ENCODE results near the gene EXD2.
"Not testable (repeated sequence)": the region's sequence is repeated elsewhere in the genome, so short reads cannot be mapped to it uniquely, and the experiment has no call there.

Gene EXD2

DNA sequence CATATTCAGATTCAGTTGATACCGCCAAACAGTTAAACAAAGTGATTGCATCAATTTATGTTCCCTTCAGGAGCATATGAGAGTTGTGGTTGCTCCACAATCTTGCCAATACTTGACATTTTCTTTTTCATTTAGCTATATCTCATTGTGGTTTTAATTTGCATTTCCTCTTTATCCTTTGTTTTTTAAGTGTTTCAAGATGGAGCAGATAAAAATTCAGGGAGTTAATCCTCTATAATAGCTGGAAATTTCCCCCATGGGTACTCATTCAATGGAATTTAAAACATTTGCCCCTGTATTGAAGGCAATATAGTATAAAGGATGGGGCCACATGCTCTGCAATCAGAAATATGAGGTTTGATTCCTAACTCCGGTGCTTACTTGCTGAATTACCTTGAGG is 1.1 kb upstream of the EXD2 start:
- DNase-seq (ENCODE audit: extremely low read depth in 1 of 2, low read depth in 1 of 2): no peak

- DNase-seq (ENCODE audit: extremely low read depth in 1 of 2, low read depth in 1 of 2): no peak
Observed at GRCh38 chr14:69193721-69194120, 2.4 kb downstream of the EXD2 start.

DNA sequence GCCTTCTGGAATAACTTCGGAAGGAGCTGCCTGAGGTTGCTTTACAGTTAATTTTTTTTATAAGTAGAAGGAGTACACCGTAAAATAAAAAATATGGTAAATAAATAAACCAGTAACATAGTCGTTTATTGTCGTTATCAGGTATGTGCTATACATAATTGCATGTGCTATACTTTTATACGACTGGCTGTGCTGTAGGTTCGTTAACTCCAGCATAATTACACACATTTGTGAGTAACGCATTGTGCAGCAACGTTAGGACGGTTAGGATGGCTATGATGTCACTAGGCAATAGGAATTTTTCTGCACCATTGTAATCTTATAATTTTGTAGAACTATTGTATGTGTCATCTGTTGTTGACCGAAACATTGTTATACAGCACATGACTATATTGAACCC is 8.5 kb downstream of the EXD2 start:
- no peak for DNase-seq (ENCODE audit: extremely low read depth in 1 of 2, low read depth in 1 of 2)

GRCh38 chr14:69204753-69205152 is 13.5 kb downstream of the EXD2 start:
- no peak for DNase-seq (ENCODE audit: extremely low read depth in 1 of 2, low read depth in 1 of 2)

DNA sequence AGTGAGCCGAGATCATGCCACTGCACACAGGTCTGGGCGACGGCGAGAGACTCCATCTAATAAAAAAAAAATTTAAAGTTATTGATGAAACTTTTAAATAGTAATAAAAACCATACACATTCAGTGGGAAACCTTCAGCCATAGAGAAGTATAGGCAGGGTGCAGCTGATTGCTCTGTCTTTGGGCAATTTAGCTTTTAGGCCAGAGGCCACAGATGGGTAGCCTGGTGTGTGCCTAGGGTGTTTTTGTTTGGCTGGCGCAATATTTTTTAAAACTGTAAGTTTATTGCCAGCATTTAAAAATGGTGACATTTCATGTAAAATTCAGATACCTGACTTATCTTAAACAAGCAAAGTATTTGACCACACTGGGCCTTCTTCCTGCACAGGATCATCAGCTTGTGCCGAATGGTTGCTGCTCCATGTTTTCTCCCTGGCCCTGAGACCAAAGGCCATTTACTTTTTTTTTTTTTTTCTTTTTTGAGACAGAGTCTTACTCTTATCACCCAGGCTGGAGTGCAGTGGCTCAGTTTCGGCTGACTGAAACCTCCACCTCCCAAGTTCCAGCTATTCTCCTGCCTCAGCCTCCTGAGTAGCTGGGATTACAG is 16.2 kb downstream of the EXD2 start:
- no peak for DNase-seq (ENCODE audit: extremely low read depth in 1 of 2, low read depth in 1 of 2)

DNA sequence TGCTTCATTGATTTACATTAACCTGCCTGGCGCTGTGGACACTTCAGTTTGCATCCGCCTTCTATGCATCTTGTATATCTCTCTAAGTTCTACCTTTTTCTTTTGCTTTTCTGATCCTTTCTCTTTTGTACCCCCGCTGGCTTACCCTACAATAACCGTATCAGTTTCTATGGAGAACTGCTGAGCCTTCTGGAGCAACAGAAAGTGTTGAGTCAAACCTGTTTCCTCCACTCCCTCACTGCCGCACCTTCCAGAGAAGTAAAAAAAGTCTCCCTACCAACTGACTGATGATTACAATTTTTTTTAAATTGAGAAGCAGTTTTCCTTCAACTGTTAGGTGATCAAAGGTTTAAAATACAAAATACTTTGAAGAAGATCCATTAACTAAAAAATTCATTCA is 17.4 kb downstream of the EXD2 start:
- no peak for DNase-seq (ENCODE audit: extremely low read depth in 1 of 2, low read depth in 1 of 2)

GRCh38 chr14:69214393-69214792 is 23.1 kb downstream of the EXD2 start:
- no peak for DNase-seq (ENCODE audit: extremely low read depth in 1 of 2, low read depth in 1 of 2)

- DNase-seq (ENCODE audit: extremely low read depth in 1 of 2, low read depth in 1 of 2): not testable (repeated sequence)
Observed at GRCh38 chr14:69217663-69218062, 26.4 kb downstream of the EXD2 start.

GRCh38 chr14:69224946-69225345 is 33.6 kb downstream of the EXD2 start:
- DNase-seq (ENCODE audit: extremely low read depth in 1 of 2, low read depth in 1 of 2): no peak

- DNase-seq (ENCODE audit: extremely low read depth in 1 of 2, low read depth in 1 of 2): no peak
Observed at GRCh38 chr14:69226178-69226577, 34.9 kb downstream of the EXD2 start.

DNA sequence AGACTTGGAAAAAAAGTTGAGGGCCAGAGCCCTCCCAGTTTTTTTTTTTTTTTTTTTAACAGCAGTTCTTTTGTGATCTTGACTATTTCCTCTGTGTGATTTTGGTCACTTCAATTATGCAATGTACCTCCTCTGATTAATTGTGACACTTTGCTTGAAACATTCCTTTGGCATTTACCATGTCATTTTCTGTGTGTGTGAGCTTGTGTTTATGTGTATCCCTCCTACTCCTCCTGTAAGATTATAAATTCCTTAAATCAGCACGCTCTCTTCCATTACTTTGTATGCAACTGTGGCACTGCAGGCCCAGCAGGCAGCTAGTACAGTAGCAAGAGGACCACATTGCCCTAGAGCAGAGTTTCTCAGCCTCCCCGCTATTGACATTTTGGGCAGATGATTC is 35.4 kb downstream of the EXD2 start:
- DNase-seq (ENCODE audit: extremely low read depth in 1 of 2, low read depth in 1 of 2): no peak

- DNase-seq (ENCODE audit: extremely low read depth in 1 of 2, low read depth in 1 of 2): no peak
Observed at GRCh38 chr14:69231486-69231885, 40.2 kb downstream of the EXD2 start.

GRCh38 chr14:69232388-69232787 is 41.1 kb downstream of the EXD2 start:
- no peak for DNase-seq (ENCODE audit: extremely low read depth in 1 of 2, low read depth in 1 of 2)

DNA sequence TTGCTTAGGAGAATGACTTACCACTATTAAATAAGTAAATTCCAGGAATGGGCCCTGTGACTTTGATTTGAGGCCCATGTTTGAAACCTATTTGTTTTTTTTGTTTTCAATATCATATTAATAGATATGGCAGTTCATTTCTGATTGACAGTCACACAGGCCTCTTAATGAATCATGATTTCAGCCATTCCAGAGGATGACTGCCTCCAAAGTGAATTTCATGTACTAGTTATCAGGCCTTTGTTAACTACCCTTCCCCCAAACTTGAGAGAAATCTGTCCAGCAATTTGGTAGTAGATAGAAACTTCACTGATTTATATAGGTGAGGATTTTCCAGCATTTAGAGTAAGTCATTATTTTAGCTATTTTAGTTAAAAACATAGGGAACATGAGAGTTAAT is 42.8 kb downstream of the EXD2 start:
- DNase-seq (ENCODE audit: extremely low read depth in 1 of 2, low read depth in 1 of 2): no peak

DNA sequence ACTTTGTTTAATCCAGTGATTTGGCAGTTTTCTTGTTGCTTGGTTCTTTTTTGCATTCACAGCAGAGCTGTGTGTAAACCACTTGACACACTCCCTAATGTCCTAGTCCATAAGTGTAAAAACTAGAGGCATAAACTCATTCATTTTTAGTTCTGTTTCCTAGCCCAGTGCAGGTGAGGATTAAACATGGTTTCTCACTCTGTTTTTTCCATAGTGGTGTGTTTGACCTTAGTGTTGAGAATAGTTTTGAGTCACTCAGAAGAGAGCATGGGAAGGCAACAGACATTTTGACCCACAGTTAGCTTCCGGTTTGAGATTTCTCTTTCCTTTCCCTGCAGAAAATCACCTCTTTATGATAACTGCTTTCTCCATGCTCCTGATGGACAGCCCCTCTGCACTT is 44.4 kb downstream of the EXD2 start:
- DNase-seq (ENCODE audit: extremely low read depth in 1 of 2, low read depth in 1 of 2): no peak

DNA sequence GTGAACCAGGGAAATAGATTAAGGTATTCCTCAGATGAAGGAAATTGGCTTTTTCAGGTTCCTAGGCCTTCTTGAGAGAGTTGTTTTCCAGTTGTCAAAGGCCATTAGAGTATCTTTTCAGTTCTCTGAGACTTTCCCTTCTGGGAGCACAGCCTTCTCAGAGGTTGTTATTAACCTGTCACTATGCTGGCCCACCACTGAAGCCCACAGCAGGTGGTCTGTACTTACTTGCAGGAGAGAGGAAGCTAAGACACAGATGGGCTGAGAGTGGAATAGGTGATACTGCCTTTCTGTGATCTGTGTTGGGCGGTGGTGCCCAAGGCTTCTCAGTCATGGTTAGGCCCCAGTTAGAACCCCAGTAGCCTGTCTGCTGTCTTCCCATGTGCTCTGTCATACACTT is 45.8 kb downstream of the EXD2 start:
- DNase-seq (ENCODE audit: extremely low read depth in 1 of 2, low read depth in 1 of 2): no peak

DNA sequence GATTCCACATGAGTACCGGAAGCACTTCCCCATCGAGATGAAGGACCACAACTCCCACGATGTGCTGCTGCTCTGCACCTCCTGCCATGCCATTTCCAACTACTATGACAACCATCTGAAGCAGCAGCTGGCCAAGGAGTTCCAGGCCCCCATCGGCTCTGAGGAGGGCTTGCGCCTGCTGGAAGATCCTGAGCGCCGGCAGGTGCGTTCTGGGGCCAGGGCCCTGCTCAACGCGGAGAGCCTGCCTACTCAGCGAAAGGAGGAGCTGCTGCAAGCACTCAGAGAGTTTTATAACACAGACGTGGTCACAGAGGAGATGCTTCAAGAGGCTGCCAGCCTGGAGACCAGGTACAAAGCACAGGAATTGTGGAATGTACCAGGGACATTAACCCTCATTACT is 46.3 kb downstream of the EXD2 start:
- DNase-seq (ENCODE audit: extremely low read depth in 1 of 2, low read depth in 1 of 2): no peak

GRCh38 chr14:69238883-69239282 is 47.6 kb downstream of the EXD2 start:
- no peak for DNase-seq (ENCODE audit: extremely low read depth in 1 of 2, low read depth in 1 of 2)

- DNase-seq (ENCODE audit: extremely low read depth in 1 of 2, low read depth in 1 of 2): no peak
Observed at GRCh38 chr14:69240527-69241173, 49.4 kb downstream of the EXD2 start.

GRCh38 chr14:69241577-69241976 is 50.3 kb downstream of the EXD2 start:
- no peak for DNase-seq (ENCODE audit: extremely low read depth in 1 of 2, low read depth in 1 of 2)

GRCh38 chr14:69242311-69243224 is 51.3 kb downstream of the EXD2 start:
- DNase-seq (ENCODE audit: extremely low read depth in 1 of 2, low read depth in 1 of 2): peak in 1 of 2 donors; percentile 24

DNA sequence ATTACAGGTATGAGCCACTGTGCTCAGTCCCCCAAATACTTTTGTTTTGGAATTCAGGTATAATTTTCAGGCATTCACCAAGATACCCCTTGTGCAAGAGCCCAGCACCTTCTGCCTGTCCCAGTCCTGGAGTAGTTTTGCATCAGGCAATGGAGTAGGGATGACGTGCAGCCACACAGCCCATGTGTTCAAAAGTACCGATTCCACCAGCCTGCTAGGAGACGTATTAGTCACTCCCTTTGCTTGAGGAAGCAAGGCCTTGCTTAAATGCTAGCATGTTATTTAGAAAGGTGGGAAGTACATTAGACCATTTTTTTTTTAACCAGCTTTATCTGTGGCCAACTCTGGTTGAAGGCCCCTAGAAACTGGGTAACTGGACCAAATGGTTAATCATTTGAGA is 53.6 kb downstream of the EXD2 start:
- DNase-seq (ENCODE audit: extremely low read depth in 1 of 2, low read depth in 1 of 2): no peak
